NCI-H748 (cell line): ENCODE measurements around the gene MYH9.

Experiments used
- DNase-seq: peaks from one replicate; lab custom pipeline; 2025; ENCODE audit not compliant: unreplicated experiment; lab: John Stamatoyannopoulos, UW

MYH9 gene

GRCh38 chr22:36332623-36333332 lies 55.0 kb downstream of the MYH9 start:
- DNase-seq = no peak

DNA sequence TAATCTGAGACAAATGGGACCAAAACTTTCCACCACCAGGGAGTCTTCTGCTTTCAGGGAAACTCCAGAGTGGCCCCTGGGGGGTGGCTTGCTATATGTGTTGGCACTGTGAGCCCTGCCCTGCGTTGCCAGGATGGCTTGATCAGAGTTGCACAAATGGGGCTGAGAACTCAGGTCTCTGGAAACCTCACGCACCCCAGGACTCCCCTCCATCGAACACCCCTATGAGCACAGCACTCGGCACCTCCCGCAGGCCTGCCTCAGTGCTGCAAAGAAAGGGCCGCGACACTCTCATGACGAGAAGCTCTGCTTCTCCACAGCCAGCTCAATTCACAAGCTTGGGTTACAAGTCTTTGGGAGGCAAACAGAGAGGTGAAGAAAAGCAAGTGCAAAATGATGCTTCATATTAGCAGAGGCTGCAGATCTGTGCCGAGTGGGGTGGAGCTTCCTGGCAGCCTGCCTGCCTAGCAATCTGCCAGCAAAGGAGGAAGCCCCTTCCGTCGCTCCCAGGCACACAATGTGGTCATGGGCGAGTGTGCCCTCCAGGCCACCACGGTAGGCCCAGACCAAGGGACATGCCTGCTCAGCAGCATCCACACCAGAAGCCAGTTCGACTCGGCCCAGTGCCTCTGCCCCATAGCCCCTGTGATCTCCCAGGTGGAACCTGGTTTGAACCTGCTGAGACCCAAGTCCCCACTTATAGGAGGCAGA lies 55.7 kb downstream of the MYH9 start:
- no peak for DNase-seq

GRCh38 chr22:36331306-36331911 lies 56.4 kb downstream of the MYH9 start:
- no peak for DNase-seq

DNA sequence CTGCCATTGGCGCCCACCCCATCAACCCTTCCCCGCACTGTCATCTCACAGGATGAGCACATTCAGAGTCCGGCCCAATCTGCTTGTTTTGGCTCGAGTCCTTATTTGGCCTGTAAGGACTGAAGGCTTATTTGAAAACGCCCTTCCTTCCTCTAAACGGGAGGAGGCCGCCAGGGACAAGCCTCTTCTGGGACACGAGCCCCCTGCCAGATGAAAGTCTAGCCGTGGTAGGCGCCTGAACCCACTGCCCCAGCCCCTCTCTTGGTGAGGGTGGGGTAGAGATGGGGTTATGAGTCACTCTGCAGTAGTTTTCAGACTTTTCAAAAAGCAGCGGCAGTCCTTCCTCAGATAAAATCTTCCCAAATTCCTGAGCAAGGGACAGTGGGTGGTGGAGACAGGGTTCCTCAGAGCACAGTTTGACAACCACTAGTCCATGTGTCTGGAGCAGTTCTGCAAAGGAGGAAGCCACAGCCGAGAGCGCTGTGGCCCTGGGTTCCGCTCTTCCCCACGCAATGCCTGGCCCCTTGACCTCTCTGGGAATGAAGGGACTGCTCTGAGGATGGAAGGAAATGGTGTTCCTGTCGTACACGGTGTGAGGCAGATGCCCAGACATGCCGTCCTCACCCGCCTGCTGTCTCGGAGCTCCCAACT lies 57.0 kb downstream of the MYH9 start:
- no peak for DNase-seq

GRCh38 chr22:36330127-36330526 lies 57.6 kb downstream of the MYH9 start:
- no peak for DNase-seq

GRCh38 chr22:36329254-36330078 lies 58.3 kb downstream of the MYH9 start:
- DNase-seq = no peak

DNA sequence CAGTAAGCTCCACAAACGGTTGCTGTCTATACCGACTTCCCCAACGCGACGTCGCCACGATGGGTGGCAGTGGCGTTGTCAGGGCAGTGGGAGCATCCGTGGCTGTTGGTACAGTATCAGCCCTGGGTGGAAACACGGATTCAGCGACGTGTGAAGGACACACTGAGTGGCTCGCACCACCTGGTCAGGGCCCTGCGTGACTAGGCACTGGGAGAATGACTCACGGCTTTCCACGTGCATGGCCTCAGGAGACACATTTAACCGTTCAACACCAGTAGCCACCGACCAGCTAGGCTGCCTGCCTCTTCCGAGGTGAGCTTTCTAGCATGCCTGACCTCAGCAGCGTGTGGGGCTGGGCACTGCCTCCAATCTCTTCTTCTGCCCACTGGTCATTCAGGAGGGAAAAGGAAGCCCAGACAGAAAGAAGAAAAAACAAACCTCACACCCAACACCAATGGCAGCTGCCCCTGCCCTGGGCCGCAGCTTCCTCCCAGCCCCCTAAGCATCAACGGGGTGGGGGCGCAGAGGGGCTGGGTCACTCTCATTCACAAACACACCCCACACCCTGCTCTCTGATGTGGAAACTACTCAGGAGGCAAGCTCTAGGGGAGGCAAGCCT lies 59.0 kb downstream of the MYH9 start:
- DNase-seq = no peak

DNA sequence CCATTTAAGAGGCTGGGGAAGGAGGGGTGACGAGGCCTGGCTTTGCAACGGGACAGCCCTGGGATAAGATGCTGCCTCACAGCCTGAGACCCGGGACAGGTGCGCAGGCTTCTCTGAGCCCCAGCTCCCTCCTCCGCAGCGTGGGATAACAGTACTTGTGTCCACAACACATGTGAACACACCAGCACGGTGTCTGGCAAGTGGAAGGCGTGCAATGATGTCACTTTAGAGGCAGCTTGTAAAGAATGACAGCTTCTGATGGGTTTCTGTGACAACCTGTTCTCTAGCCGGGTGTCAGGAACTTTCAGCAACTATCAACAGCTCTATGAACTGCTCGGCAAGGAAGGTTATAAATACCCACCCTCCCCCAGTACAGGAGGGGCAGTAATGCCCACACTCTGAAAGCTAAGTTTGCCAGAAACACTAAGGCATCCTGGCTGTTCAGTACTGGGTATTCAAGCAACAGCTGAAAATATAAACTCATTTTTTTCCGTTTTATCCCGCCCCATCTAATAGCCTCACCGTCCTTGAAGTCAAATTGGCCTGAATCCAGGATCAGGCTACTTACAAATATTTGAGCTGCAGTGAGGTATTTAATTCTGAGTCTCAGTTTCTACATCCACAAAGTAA lies 59.7 kb downstream of the MYH9 start:
- no peak for DNase-seq

GRCh38 chr22:36326178-36327161 lies 61.3 kb downstream of the MYH9 start:
- no peak for DNase-seq

- no peak for DNase-seq
These were observed 62.4 kb downstream of the MYH9 start for GRCh38 chr22:36325154-36326031.

GRCh38 chr22:36324414-36324813 lies 63.4 kb downstream of the MYH9 start:
- no peak for DNase-seq

DNA sequence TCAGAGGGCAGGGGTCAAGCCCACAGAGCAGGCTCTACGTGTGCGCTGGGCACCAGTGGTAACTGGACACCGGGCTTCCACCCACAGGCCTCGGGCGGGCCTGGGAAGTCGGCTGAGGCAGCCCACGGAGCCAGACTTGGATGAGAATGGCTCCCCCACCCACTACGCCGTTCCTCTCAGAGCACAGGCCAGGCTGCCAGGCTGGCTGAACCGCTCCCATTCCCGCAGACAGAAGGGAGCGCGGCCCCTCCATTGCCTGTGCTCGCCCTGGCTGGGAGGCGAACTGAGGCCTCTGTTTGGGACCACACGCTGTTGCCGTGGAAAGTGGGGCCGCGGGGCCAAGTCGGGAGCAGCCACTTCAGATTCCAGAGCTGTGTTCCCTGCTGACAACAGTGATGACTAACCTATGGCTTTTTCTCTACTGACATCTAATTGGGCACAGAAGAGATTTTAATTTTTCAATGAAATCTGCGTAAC lies 63.9 kb downstream of the MYH9 start:
- no peak for DNase-seq

- DNase-seq = no peak
These were observed 64.4 kb downstream of the MYH9 start for GRCh38 chr22:36323182-36323854.

GRCh38 chr22:36322602-36322915 lies 65.2 kb downstream of the MYH9 start:
- no peak for DNase-seq

- no peak for DNase-seq
These were observed 65.8 kb downstream of the MYH9 start for GRCh38 chr22:36321797-36322601.

- no peak for DNase-seq
These were observed 67.2 kb downstream of the MYH9 start for GRCh38 chr22:36320553-36320952.
